ENCODE results near the gene ZNF33B. TPM values are rescaled to one million over a fixed set of nuclear protein-coding genes. Genes with fewer than 3 reads are reported as not detected.

Gene ZNF33B
- total and polyA plus RNA-seq, 2 experiments from 2014 or later: 9.9 to 18.7 TPM

DNA sequence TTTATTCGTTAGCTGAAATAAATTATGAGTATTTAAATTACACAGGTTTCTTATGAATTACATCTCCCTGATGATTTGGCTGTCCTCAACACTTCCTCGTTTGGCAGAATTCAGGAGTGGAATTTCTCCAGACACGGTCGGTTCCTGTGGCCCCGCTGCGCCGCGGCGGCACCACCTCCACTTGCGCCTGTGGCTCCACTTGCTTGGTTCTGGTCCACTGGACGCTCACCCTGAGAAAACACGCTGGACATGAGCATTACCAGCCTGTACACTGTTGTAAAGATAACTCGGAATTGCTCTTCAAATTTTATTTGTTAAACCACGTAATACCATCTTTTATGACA, 85.3 kb downstream of the ZNF33B start:
- H3K4me1 ChIP-seq (ENCODE audit: insufficient read depth): peaks cover 8% of the 10 kb centered on the region
- H3K9me2 ChIP-seq (replicated peaks; ENCODE audit: insufficient read depth): no peaks in the 10 kb centered on the region
- H4K20me1 ChIP-seq (ENCODE audit: insufficient read depth, poor library complexity, severe bottlenecking): no peaks in the 10 kb centered on the region
- TF ChIP-seq EZH2phosphoT487 (IDR thresholded peaks at IDR 0.05; ENCODE audit: low read depth, severe bottlenecking, unreplicated experiment) (no peak), EZH2 (IDR thresholded peaks at IDR 0.05; ENCODE audit: borderline replicate concordance) (no peak)
- TF ChIP-seq, protein P1, sequence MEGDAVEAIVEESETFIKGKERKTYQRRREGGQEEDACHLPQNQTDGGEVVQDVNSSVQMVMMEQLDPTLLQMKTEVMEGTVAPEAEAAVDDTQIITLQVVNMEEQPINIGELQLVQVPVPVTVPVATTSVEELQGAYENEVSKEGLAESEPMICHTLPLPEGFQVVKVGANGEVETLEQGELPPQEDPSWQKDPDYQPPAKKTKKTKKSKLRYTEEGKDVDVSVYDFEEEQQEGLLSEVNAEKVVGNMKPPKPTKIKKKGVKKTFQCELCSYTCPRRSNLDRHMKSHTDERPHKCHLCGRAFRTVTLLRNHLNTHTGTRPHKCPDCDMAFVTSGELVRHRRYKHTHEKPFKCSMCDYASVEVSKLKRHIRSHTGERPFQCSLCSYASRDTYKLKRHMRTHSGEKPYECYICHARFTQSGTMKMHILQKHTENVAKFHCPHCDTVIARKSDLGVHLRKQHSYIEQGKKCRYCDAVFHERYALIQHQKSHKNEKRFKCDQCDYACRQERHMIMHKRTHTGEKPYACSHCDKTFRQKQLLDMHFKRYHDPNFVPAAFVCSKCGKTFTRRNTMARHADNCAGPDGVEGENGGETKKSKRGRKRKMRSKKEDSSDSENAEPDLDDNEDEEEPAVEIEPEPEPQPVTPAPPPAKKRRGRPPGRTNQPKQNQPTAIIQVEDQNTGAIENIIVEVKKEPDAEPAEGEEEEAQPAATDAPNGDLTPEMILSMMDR (IDR thresholded peaks at IDR 0.05; ENCODE audit: poor library complexity): no peak
- DNase-seq (ENCODE audit: low spot score): no peak
- peak overlapping the region; percentile 75 for H3K4me2 ChIP-seq
- no peaks in the 10 kb centered on the region for H3K27me3 ChIP-seq
- WGBS (ENCODE audit: low lambda C conversion rate, missing lambda C conversion rate): 6% methylated on average over 14 of the region's 14 CpGs
- no peaks in the 10 kb centered on the region for H3K9me3 ChIP-seq (ENCODE audit: low read depth)
- no peak overlapping the region for H3K27ac ChIP-seq
- H3K4me3 ChIP-seq: peak overlapping the region; percentile 46
- no peaks in the 10 kb centered on the region for H3K36me3 ChIP-seq (replicated peaks; ENCODE audit: insufficient read depth, low read depth)
- peaks cover 11% of the 10 kb centered on the region for H3K79me2 ChIP-seq
- peak overlapping the region; percentile 70 for H2AFZ ChIP-seq

DNA sequence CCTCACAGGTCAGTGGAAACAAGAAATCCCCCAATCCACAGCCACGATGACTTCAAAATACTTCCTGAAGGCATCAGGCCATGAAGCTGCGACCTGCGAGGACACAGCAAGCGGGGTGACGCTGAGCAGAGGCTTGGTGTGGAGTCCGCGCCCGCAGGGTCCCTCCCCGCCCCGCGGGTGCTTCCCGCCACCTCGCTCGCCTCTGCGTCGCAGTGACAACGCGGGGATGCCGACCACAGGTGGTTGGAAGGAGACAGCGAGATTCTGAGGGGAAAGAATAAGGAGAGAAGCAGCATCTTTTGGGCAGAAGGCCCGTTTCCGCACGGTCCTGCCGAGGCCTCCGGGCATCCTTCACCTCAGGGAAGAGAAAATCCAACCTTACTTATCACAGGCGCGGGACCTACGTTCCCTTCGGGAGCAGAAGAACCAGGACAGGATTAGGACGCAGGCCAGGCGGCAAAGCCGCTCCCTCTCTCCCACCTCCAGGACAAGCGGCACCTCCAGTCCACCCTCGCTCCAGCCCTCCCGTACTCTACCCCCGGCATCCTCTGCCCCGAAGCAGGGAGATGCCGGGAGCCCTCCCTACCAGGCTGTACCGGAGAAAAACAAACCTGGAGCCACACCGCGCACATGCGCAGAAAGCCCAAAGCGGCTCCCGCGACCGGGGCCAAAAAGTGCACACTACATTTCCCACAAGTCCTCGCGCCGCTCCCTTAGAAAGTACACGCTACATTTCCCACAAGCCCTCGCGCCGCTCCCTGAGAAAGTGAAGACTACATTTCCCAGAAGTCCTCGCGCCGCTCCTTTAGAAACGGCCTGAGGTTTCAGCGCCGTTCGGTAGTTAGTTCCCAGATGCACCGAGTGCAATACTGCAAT, 85.9 kb downstream of the ZNF33B start:
- Histone ChIP-seq H3K9me2 (replicated peaks; ENCODE audit: insufficient read depth) (no peaks in the 10 kb centered on the region), H3K27ac (no peak overlapping the region), H3K79me2 (peaks cover 11% of the 10 kb centered on the region), H2AFZ (peak overlapping the region; percentile 73), H3K4me3 (peak overlapping the region; percentile 46), H4K20me1 (ENCODE audit: insufficient read depth, poor library complexity, severe bottlenecking) (no peaks in the 10 kb centered on the region), H3K27me3 (no peaks in the 10 kb centered on the region), H3K36me3 (replicated peaks; ENCODE audit: insufficient read depth, low read depth) (no peaks in the 10 kb centered on the region), H3K9me3 (ENCODE audit: low read depth) (no peaks in the 10 kb centered on the region), H3K4me2 (peak overlapping the region; percentile 92), H3K4me1 (ENCODE audit: insufficient read depth) (peaks cover 8% of the 10 kb centered on the region)
- 2% methylated on average over 60 of the region's 61 CpGs for WGBS (ENCODE audit: low lambda C conversion rate, missing lambda C conversion rate)
- DNase-seq (ENCODE audit: low spot score): peak; percentile 98
- no peak for TF ChIP-seq EZH2 (IDR thresholded peaks at IDR 0.05; ENCODE audit: borderline replicate concordance)

DNA sequence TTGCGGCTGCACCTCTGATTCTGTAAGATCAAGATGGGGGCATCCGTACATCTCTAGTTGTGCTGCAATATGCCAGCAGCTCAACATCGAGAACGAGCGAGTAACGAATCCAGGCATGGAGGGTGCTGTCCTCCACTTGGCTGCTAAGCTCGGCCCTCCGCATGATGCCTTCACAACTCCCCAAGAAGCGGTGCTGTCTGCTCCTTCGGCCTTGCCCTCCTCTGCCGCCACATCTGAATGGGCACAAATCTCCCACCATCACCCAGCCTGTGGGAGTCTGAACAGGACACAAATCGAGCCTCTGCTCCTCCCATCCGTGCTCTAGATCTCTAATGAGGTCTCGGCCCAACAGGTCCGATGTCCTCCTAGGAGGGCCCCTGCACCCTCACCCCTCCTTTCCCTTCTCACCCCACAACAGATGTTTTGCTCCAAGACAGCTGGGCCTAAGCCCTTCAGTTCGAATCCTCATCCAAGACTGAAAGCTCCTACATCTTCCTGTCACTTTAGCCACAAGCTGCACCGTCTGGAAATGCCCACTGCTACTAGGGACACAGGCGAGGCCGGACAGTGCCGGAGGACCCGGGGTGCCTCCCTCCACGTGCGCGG, 86.7 kb downstream of the ZNF33B start:
- Histone ChIP-seq H3K9me3 (ENCODE audit: low read depth) (peaks cover 2% of the 10 kb centered on the region), H3K79me2 (peaks cover 11% of the 10 kb centered on the region), H3K9me2 (replicated peaks; ENCODE audit: insufficient read depth) (no peaks in the 10 kb centered on the region), H3K27me3 (no peaks in the 10 kb centered on the region), H3K27ac (no peak overlapping the region), H3K36me3 (replicated peaks; ENCODE audit: insufficient read depth, low read depth) (no peaks in the 10 kb centered on the region), H3K4me2 (peak overlapping the region; percentile 92), H3K4me1 (ENCODE audit: insufficient read depth) (peaks cover 8% of the 10 kb centered on the region), H3K4me3 (peak overlapping the region; percentile 28), H2AFZ (peak overlapping the region; percentile 73), H4K20me1 (ENCODE audit: insufficient read depth, poor library complexity, severe bottlenecking) (no peaks in the 10 kb centered on the region)
- 66% methylated on average over 24 of the region's 24 CpGs for WGBS (ENCODE audit: low lambda C conversion rate, missing lambda C conversion rate)
- no peak for DNase-seq (ENCODE audit: low spot score)
- TF ChIP-seq EZH2 (IDR thresholded peaks at IDR 0.05; ENCODE audit: borderline replicate concordance): no peak
- TF ChIP-seq EZH2phosphoT487 (IDR thresholded peaks at IDR 0.05; ENCODE audit: low read depth, severe bottlenecking, unreplicated experiment): no peak
- TF ChIP-seq, protein P1 (IDR thresholded peaks at IDR 0.05; ENCODE audit: poor library complexity): no peak

DNA sequence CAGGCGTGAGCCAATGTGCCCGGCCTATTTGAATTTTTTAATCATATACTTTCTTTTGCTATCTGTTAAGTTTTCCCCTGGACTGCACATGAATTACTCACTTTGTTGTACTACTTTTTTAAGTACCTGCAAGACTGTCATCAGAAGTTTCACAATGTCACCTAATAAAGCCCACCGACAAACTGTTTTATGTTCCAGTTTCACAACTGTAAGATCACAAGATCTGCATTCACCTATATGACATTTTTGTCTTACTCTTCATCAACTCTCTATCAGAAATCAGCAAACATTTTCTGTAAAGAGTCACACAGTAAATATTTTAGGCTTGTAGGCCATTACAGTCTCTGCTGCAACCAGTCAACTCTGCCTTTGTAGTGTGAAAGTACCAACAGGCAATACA, 88.5 kb downstream of the ZNF33B start:
- no peaks in the 10 kb centered on the region for H3K9me2 ChIP-seq (replicated peaks; ENCODE audit: insufficient read depth)
- H3K27ac ChIP-seq: no peak overlapping the region
- no peaks in the 10 kb centered on the region for H4K20me1 ChIP-seq (ENCODE audit: insufficient read depth, poor library complexity, severe bottlenecking)
- no peak overlapping the region for H3K4me3 ChIP-seq
- H3K4me2 ChIP-seq: no peak overlapping the region
- H3K9me3 ChIP-seq (ENCODE audit: low read depth): peaks cover 14% of the 10 kb centered on the region
- H2AFZ ChIP-seq: no peak overlapping the region
- TF ChIP-seq EZH2phosphoT487 (IDR thresholded peaks at IDR 0.05; ENCODE audit: low read depth, severe bottlenecking, unreplicated experiment) (no peak), EZH2 (IDR thresholded peaks at IDR 0.05; ENCODE audit: borderline replicate concordance) (no peak)
- TF ChIP-seq, protein P1 (IDR thresholded peaks at IDR 0.05; ENCODE audit: poor library complexity): no peak
- H3K4me1 ChIP-seq (ENCODE audit: insufficient read depth): peaks cover 8% of the 10 kb centered on the region
- WGBS (ENCODE audit: low lambda C conversion rate, missing lambda C conversion rate): 98% methylated on average over 3 of the region's 3 CpGs
- DNase-seq (ENCODE audit: low spot score): no peak
- no peaks in the 10 kb centered on the region for H3K27me3 ChIP-seq
- peaks cover 11% of the 10 kb centered on the region for H3K79me2 ChIP-seq
- H3K36me3 ChIP-seq (replicated peaks; ENCODE audit: insufficient read depth, low read depth): no peaks in the 10 kb centered on the region

Measured in hepatocyte (in vitro differentiated cells).